ENCODE measurements around the gene GRIN1.

- TF ChIP-seq GATA3 (IDR thresholded peaks at IDR 0.05; ENCODE audit: low read depth, low read length) (no peak), GATA2 (IDR thresholded peaks at IDR 0.05; ENCODE audit: low read depth, low read length) (no peak)
Measured at GRCh38 chr9:137164370-137165249, 25.7 kb downstream of the GRIN1 start.

Data from SH-SY5Y (cell line).